Thyroid gland (tissue), 4 donors: ENCODE data around the gene FASN.

Source experiments
- CTCF ChIP-seq, 6 experiments: fragments of 200-600 bp in 3 of 6; fragments of 450-650 bp in 3 of 6; sonication (generic) in 3 of 6; IDR thresholded peaks; one replicate each; pipeline ENCODE4 v1.5.1; 2016 to 2019; ENCODE audit warnings: antibody characterized with exemption in 6 of 6, mild to moderate bottlenecking in 2 of 6, inconsistent platforms in 1 of 6, moderate library complexity in 1 of 6
- POLR2A ChIP-seq, 2 donors: fragments of 450-650 bp; IDR thresholded peaks; one replicate each; pipeline ENCODE4 v1.6.1; 2017; ENCODE audit warnings: antibody characterized with exemption in 2 of 2, mild to moderate bottlenecking in 2 of 2, moderate library complexity in 1 of 2

DNA sequence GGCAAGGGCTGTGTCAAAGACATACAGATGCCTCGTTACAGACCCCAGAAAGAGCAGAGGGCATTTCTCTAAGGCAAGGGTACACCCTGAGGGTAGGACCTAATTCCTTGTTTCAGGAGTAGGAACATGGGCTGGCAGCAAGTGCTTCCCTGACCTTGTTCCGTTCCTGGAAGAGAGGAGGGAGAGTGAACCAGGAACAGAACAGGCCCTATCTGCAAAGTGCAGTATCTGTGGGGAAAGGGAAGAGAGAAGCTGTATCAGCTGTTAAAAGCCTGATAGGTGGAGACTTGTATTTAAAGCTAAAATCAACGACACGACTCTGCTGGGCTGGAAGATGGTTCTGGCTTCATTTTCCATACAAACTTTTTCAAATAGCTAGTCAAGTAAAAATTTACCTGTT lies 26.1 kb upstream of the FASN start:
- TF ChIP-seq CTCF (IDR thresholded peaks at IDR 0.05) (no peak), POLR2A (IDR thresholded peaks at IDR 0.05) (no peak)
